ENCODE measurements around the gene JDP2.

JDP2 gene

DNA sequence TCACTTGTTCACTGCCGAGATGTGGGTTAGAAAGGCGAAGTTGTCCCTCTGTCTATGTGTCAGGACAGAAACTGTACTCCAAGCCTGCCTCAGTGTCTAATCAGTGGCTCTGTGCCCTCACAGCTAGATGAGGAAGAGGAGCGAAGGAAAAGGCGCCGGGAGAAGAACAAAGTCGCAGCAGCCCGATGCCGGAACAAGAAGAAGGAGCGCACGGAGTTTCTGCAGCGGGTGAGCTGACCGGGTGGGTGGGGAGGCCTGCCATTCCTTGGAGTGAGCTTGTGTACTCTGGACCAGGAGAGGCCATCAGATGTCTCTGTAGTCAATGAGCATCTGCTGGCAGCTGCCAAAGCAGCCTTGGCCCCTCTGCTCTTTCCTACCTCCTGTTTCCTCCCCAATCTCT lies 33.5 kb downstream of the JDP2 start:
- Histone ChIP-seq H3K4me1 (ENCODE audit: insufficient read depth, low read length, severe bottlenecking) (peaks cover 47% of the 10 kb centered on the region), H4K20me1 (ENCODE audit: insufficient read depth, low read length) (no peaks in the 10 kb centered on the region), H3K79me2 (ENCODE audit: insufficient read depth, low read length) (peaks cover 4% of the 10 kb centered on the region), H3K4me3 (ENCODE audit: low read depth, low read length, poor library complexity, severe bottlenecking) (no peak overlapping the region), H2AFZ (ENCODE audit: low read length) (no peak overlapping the region), H3K27me3 (ENCODE audit: insufficient read depth, low read length) (no peaks in the 10 kb centered on the region), H3K9me2 (ENCODE audit: low read depth, low read length) (no peaks in the 10 kb centered on the region), H3K4me2 (ENCODE audit: low read length) (no peak overlapping the region), H3K27ac (ENCODE audit: low read depth, low read length, poor library complexity, severe bottlenecking) (no peak overlapping the region), H3K9me3 (ENCODE audit: low read length) (no peaks in the 10 kb centered on the region), H3K36me3 (ENCODE audit: insufficient read depth, low read length) (peaks cover 90% of the 10 kb centered on the region), H3F3A (ENCODE audit: insufficient read depth, low read length) (no peaks in the 10 kb centered on the region), H3K9ac (ENCODE audit: low read length) (no peak overlapping the region)
- TF ChIP-seq, protein P1, sequence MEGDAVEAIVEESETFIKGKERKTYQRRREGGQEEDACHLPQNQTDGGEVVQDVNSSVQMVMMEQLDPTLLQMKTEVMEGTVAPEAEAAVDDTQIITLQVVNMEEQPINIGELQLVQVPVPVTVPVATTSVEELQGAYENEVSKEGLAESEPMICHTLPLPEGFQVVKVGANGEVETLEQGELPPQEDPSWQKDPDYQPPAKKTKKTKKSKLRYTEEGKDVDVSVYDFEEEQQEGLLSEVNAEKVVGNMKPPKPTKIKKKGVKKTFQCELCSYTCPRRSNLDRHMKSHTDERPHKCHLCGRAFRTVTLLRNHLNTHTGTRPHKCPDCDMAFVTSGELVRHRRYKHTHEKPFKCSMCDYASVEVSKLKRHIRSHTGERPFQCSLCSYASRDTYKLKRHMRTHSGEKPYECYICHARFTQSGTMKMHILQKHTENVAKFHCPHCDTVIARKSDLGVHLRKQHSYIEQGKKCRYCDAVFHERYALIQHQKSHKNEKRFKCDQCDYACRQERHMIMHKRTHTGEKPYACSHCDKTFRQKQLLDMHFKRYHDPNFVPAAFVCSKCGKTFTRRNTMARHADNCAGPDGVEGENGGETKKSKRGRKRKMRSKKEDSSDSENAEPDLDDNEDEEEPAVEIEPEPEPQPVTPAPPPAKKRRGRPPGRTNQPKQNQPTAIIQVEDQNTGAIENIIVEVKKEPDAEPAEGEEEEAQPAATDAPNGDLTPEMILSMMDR (IDR thresholded peaks at IDR 0.05; ENCODE audit: low read length), result no peak
- TF ChIP-seq EZH2 (IDR thresholded peaks at IDR 0.05; ENCODE audit: borderline replicate concordance, low read length), result no peak

DNA sequence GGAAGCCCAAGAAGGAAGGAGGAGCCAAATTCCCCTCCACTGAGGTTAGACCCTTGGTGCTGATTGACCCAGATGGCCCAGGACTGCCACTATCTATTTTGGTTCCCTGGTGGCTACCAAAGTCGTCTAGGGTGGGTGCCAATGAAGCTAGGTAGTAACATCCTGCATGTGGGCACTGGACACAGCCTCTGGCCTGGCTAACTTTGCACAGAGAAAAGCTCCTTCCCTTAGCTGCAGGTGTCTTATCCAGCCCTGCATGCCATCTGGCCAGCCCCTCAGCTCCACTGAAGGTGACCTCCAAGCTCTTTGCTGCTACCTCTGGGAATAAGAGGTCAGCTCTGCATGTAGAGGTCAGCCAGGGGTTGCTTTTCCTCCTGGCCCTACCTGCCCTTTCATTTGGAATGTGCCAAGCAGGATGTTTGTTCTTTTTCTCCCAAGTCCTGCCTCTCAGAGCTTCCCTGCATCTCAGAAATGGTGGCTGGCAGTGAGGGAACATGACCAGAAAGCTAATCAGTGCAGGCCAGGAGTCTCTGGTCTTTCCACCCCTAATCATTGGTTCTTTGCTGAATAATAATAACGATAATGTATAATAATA lies 34.0 kb downstream of the JDP2 start:
- TF ChIP-seq EZH2 (IDR thresholded peaks at IDR 0.05; ENCODE audit: borderline replicate concordance, low read length), result no peak
- TF ChIP-seq, protein P1 (IDR thresholded peaks at IDR 0.05; ENCODE audit: low read length), result no peak
- peaks cover 4% of the 10 kb centered on the region for H3K79me2 ChIP-seq (ENCODE audit: insufficient read depth, low read length)
- no peak overlapping the region for H3K27ac ChIP-seq (ENCODE audit: low read depth, low read length, poor library complexity, severe bottlenecking)
- no peaks in the 10 kb centered on the region for H3K27me3 ChIP-seq (ENCODE audit: insufficient read depth, low read length)
- H4K20me1 ChIP-seq (ENCODE audit: insufficient read depth, low read length), result no peaks in the 10 kb centered on the region
- H3K4me3 ChIP-seq (ENCODE audit: low read depth, low read length, poor library complexity, severe bottlenecking), result no peak overlapping the region
- no peak overlapping the region for H3K4me2 ChIP-seq (ENCODE audit: low read length)
- H3K4me1 ChIP-seq (ENCODE audit: insufficient read depth, low read length, severe bottlenecking), result peaks cover 50% of the 10 kb centered on the region
- H2AFZ ChIP-seq (ENCODE audit: low read length), result no peak overlapping the region
- peaks cover 85% of the 10 kb centered on the region for H3K36me3 ChIP-seq (ENCODE audit: insufficient read depth, low read length)
- no peaks in the 10 kb centered on the region for H3K9me2 ChIP-seq (ENCODE audit: low read depth, low read length)
- no peaks in the 10 kb centered on the region for H3F3A ChIP-seq (ENCODE audit: insufficient read depth, low read length)
- H3K9ac ChIP-seq (ENCODE audit: low read length), result no peak overlapping the region
- H3K9me3 ChIP-seq (ENCODE audit: low read length), result no peaks in the 10 kb centered on the region

DNA sequence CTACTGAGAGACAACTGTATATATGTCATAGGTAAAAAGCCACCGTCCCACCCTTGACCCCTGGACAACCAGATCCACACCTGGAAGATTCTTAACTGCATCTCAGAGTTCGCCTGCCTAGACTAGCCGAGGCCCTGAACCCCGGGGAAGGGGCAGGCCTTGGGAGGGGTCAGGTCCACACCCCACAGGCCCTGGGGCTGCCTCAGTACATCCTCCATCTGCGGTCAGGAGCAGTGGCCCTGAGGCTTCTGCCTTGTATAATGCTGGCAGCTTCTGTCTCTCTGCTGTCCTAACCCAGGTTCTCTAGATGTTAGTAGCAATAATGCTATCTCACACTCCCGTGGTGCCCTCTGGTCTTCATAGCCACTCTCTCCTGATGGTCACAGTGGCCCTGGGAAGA lies 36.8 kb downstream of the JDP2 start:
- TF ChIP-seq, protein P1 (IDR thresholded peaks at IDR 0.05; ENCODE audit: low read length), result no peak
- no peak for TF ChIP-seq EZH2 (IDR thresholded peaks at IDR 0.05; ENCODE audit: borderline replicate concordance, low read length)
- Histone ChIP-seq H3K9me2 (ENCODE audit: low read depth, low read length) (no peaks in the 10 kb centered on the region), H3K4me3 (ENCODE audit: low read depth, low read length, poor library complexity, severe bottlenecking) (no peak overlapping the region), H3K79me2 (ENCODE audit: insufficient read depth, low read length) (no peaks in the 10 kb centered on the region), H3K36me3 (ENCODE audit: insufficient read depth, low read length) (peaks cover 77% of the 10 kb centered on the region), H2AFZ (ENCODE audit: low read length) (no peak overlapping the region), H3K9ac (ENCODE audit: low read length) (no peak overlapping the region; the same call in 1 of the 2 replicates), H3K4me2 (ENCODE audit: low read length) (no peak overlapping the region), H3F3A (ENCODE audit: insufficient read depth, low read length) (0 out of 2 replicates have a peak, but pooled peaks cover 6% of the 10 kb centered on the region), H4K20me1 (ENCODE audit: insufficient read depth, low read length) (no peaks in the 10 kb centered on the region), H3K9me3 (ENCODE audit: low read length) (no peaks in the 10 kb centered on the region), H3K27me3 (ENCODE audit: insufficient read depth, low read length) (no peaks in the 10 kb centered on the region), H3K4me1 (ENCODE audit: insufficient read depth, low read length, severe bottlenecking) (peaks cover 56% of the 10 kb centered on the region), H3K27ac (ENCODE audit: low read depth, low read length, poor library complexity, severe bottlenecking) (peak overlapping the region; percentile 100)

Measured in OCI-LY1 (cell line).